OCI-LY1 (cell line): ENCODE results near the gene KLK7.

Source experiments
- EZH2 ChIP-seq: fragments of 200-600 bp; sonication (generic), shearing (Covaris generic); IDR thresholded peaks from 2 replicates; pipeline ENCODE4 v1.8.0; 2017; ENCODE audit warnings: borderline replicate concordance, mixed run types, mild to moderate bottlenecking, antibody characterized with exemption, low read length, moderate library complexity, mixed read lengths
- TF ChIP-seq, protein P1 (sequence below): fragments of 200-600 bp; sonication (generic), shearing (Covaris generic); IDR thresholded peaks from 2 replicates; pipeline ENCODE4 v1.5.1; 2017; ENCODE audit warnings: mild to moderate bottlenecking, antibody characterized with exemption, low read length, moderate library complexity, mixed read lengths

DNA sequence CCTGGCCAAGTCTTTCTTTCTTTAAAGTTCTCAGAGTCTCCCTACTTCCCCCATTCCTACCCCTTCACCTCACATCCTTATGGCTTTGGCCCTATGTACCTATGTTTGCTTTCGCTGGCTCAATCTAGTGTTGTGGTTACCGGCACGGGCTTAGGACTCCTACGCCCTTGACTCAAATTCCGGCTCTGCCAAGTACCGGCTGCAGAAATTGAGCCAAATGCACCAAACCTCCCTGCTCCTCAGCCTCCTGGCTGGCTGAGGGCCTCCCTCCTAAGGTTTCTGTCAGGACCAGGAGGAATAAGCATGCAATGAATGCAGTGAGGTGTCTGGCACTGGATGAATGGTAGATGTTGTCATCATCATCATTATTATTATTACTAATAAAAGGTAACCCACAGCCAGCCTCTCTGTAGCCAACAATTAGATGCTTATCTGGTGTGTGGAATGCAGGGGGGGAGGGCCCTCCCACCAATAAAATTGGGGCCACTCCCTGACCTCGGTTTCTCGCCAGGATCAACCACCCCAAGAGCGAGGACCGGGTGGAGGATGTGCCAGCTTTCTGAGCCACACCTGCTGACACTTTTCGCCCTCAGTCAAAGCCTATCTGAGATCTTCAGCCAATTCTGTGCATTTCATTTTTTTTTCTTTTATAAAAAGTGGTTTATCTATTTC lies 51.6 kb downstream of the KLK7 start:
- TF ChIP-seq EZH2, result no peak
- TF ChIP-seq, protein P1, sequence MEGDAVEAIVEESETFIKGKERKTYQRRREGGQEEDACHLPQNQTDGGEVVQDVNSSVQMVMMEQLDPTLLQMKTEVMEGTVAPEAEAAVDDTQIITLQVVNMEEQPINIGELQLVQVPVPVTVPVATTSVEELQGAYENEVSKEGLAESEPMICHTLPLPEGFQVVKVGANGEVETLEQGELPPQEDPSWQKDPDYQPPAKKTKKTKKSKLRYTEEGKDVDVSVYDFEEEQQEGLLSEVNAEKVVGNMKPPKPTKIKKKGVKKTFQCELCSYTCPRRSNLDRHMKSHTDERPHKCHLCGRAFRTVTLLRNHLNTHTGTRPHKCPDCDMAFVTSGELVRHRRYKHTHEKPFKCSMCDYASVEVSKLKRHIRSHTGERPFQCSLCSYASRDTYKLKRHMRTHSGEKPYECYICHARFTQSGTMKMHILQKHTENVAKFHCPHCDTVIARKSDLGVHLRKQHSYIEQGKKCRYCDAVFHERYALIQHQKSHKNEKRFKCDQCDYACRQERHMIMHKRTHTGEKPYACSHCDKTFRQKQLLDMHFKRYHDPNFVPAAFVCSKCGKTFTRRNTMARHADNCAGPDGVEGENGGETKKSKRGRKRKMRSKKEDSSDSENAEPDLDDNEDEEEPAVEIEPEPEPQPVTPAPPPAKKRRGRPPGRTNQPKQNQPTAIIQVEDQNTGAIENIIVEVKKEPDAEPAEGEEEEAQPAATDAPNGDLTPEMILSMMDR, result no peak
